Fibroblast of skin of abdomen (primary cell): ENCODE results near the gene TCEA2.
A peak's percentile ranks its signal among the peaks of the same experiment; 100 is the strongest.

Experiments
- DNase-seq: peaks from one replicate; pipeline ENCODE4 v3.0.0-alpha.2; 2013

The TCEA2 gene

GRCh38 chr20:64049878-64050260 lies 13.1 kb upstream of the TCEA2 start:
- DNase-seq = no peak

- DNase-seq = no peak
Measured at GRCh38 chr20:64050261-64051032, 12.6 kb upstream of the TCEA2 start.

GRCh38 chr20:64051033-64051452 lies 12.0 kb upstream of the TCEA2 start:
- no peak for DNase-seq

- no peak for DNase-seq
Measured at GRCh38 chr20:64051561-64052325, 11.3 kb upstream of the TCEA2 start.

- DNase-seq = no peak
Measured at GRCh38 chr20:64052326-64052722, 10.7 kb upstream of the TCEA2 start.

GRCh38 chr20:64052987-64053840 lies 9.8 kb upstream of the TCEA2 start:
- no peak for DNase-seq

GRCh38 chr20:64053841-64054661 lies 8.9 kb upstream of the TCEA2 start:
- DNase-seq = peak; percentile 51

- DNase-seq = no peak
Measured at GRCh38 chr20:64055396-64055892, 7.6 kb upstream of the TCEA2 start.

GRCh38 chr20:64055893-64056638 lies 6.9 kb upstream of the TCEA2 start:
- peak; percentile 36 for DNase-seq

- DNase-seq = no peak
Measured at GRCh38 chr20:64056639-64056888, 6.4 kb upstream of the TCEA2 start.

GRCh38 chr20:64056889-64057627 lies 5.9 kb upstream of the TCEA2 start:
- no peak for DNase-seq

GRCh38 chr20:64057628-64058498 lies 5.1 kb upstream of the TCEA2 start:
- DNase-seq = peak; percentile 55

GRCh38 chr20:64058536-64058935 lies 4.5 kb upstream of the TCEA2 start:
- no peak for DNase-seq

GRCh38 chr20:64062276-64062595 lies 762 bp upstream of the TCEA2 start:
- DNase-seq = no peak

- DNase-seq = no peak
Measured at GRCh38 chr20:64063389-64064144, 569 bp downstream of the TCEA2 start.

GRCh38 chr20:64064145-64064698 lies 1.2 kb downstream of the TCEA2 start:
- DNase-seq = peak; percentile 51

- no peak for DNase-seq
Measured at GRCh38 chr20:64065062-64065973, 2.3 kb downstream of the TCEA2 start.

GRCh38 chr20:64065974-64066343 lies 3.0 kb downstream of the TCEA2 start:
- DNase-seq = peak; percentile 51
